ENCODE results near the gene SMC4.

- TF ChIP-seq CEBPB (IDR thresholded peaks at IDR 0.05) (no peak), CTCF (IDR thresholded peaks at IDR 0.05) (no peak), HEYL (CRISPR knock-in tag; IDR thresholded peaks at IDR 0.05) (no peak), REST (IDR thresholded peaks at IDR 0.05) (no peak), POLR2A (IDR thresholded peaks at IDR 0.05; ENCODE audit: low read length) (no peak), EHMT2 (IDR thresholded peaks at IDR 0.05; ENCODE audit: low read depth) (no peak), ZSCAN20 (CRISPR knock-in tag; IDR thresholded peaks at IDR 0.05) (no peak), MAZ (IDR thresholded peaks at IDR 0.05; ENCODE audit: borderline replicate concordance, low read depth, low read length) (no peak), MAX (IDR thresholded peaks at IDR 0.05) (no peak), RAD21 (conservative IDR thresholded peaks at IDR 0.05 in 1 of 2, IDR thresholded peaks at IDR 0.05 in 1 of 2) (no peak), ELK1 (IDR thresholded peaks at IDR 0.05; ENCODE audit: low read depth, low read length) (no peak), RARB (CRISPR knock-in tag; IDR thresholded peaks at IDR 0.05) (no peak), POLR2AphosphoS2 (conservative IDR thresholded peaks at IDR 0.05; ENCODE audit: low read length) (no peak)
These were observed 10.6 kb downstream of the SMC4 start for GRCh38 chr3:160409812-160410610.
